GM12874 (cell line): ENCODE measurements around the gene OR2J1.

Experiments
- CTCF ChIP-seq: IDR thresholded peaks from 2 replicates; pipeline ENCODE4 v1.5.1; 2011; ENCODE audit warnings: low read depth, mild to moderate bottlenecking, control low read depth, low read length, moderate library complexity; ENCODE audit not compliant: insufficient read depth

The OR2J1 gene

DNA sequence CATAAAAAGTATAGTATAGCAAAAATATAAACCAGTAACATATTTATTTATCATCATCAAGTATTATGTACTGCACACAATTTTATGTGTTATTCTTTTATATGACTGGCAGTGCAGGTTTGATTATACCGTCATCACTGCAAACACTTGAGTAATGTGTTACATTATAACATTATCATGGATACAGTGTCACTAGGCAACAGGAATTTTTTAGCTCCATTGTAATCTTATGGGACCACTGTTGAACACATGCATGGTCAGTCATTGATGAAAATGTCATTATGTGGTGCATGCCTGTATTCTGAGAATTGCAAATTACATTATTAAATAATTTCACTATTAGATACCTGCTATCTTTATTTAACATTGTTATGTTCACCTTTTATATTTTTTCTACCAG lies 42.3 kb downstream of the OR2J1 start:
- no peak for TF ChIP-seq CTCF

GRCh38 chr6:29142309-29142708 lies 43.0 kb downstream of the OR2J1 start:
- TF ChIP-seq CTCF: no peak

- no peak for TF ChIP-seq CTCF
These were observed 46.9 kb downstream of the OR2J1 start for GRCh38 chr6:29146179-29146578.

DNA sequence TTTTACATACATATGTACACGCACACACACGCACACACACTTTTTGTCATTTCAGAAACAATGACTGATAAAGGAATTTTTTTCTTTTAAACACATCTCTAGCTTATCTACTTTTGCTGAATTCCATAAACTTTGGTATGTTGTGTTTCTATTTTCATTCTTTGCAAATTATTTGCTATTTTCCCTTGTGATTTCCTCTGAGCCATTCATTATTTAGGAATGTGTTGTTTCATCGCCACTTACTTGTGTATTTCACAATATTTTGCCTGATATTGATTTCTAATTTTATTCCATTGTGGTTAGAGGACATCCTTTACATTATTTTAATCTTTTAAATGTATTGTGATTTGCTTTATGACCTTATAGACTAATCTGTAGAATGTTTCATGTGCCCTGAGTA lies 47.8 kb downstream of the OR2J1 start:
- no peak for TF ChIP-seq CTCF
